Fibroblast of lung (primary cell): ENCODE results near the gene SMCHD1.

ENCODE experiments used
- CTCF ChIP-seq, 2 donors: IDR thresholded peaks in 1 of 2; conservative IDR thresholded peaks in 1 of 2; 1 replicate in 1 of 2; 2 replicates in 1 of 2; pipeline ENCODE4 v1.5.1; 2011 to 2012; ENCODE audit warnings: low read length in 2 of 2, control low read depth in 1 of 2, inconsistent platforms in 1 of 2, low read depth in 1 of 2, mild to moderate bottlenecking in 1 of 2
- EZH2 ChIP-seq: IDR thresholded peaks from 2 replicates; pipeline ENCODE4 v1.5.1; 2012; ENCODE audit warnings: low read length, control low read depth, mild to moderate bottlenecking; ENCODE audit errors: missing control alignments

GRCh38 chr18:2655954-2656236 is 369 bp downstream of the SMCHD1 start:
- TF ChIP-seq EZH2 (no peak), CTCF (conservative IDR thresholded peaks at IDR 0.05 in 1 of 2, IDR thresholded peaks at IDR 0.05 in 1 of 2; ENCODE audit: low read depth in 1 of 2, low read length in 2 of 2) (no peak)
